Astrocyte of the spinal cord (primary cell): ENCODE data around the gene DNAL1.
A peak's percentile ranks its signal among the peaks of the same experiment; 100 is the strongest.

Experiments used
- DNase-seq: peaks from one replicate; pipeline ENCODE4 v3.0.0; 2011; ENCODE audit warnings: low read depth, low spot score
- H3K4me3 ChIP-seq: 2 replicates; pipeline ENCODE4 v1.5.1; 2011; ENCODE audit warnings: low read depth, mild to moderate bottlenecking, low read length, moderate library complexity
- CTCF ChIP-seq: IDR thresholded peaks from 2 replicates; pipeline ENCODE4 v1.5.1; 2012; ENCODE audit warnings: low read depth, mild to moderate bottlenecking, low read length, inconsistent platforms
- in situ Hi-C: cut with HindIII; loops from 2 replicates; pipeline ENCODE4 v1.10.0; 2017; ENCODE audit warnings: low sequenced_read_pairs

Gene DNAL1

GRCh38 chr14:73612339-73613045 lies 32.3 kb upstream of the DNAL1 start, which contains the start of gene ACOT6:
ACOT6 (plus strand) TSS chr14:73612517; CDS start chr14:73612572, 55 bp downstream.
- peak; percentile 74 for DNase-seq
- in situ Hi-C loops, result no loop called here
- peak within 1 kb of the TSS; percentile 48 for H3K4me3 ChIP-seq
- no peak for TF ChIP-seq CTCF

- TF ChIP-seq CTCF, result no peak
- peak overlapping the region; percentile 48 for H3K4me3 ChIP-seq
- no peak for DNase-seq
- in situ Hi-C loops, result no loop called here
These were observed 31.8 kb upstream of the DNAL1 start for GRCh38 chr14:73613046-73613383.

- in situ Hi-C loops, result no loop called here
- no peak for TF ChIP-seq CTCF
- no peak for DNase-seq
- no peak overlapping the region for H3K4me3 ChIP-seq
These were observed 31.3 kb upstream of the DNAL1 start for GRCh38 chr14:73613419-73613963.

GRCh38 chr14:73616831-73617230 lies 28.0 kb upstream of the DNAL1 start:
- H3K4me3 ChIP-seq, result no peak overlapping the region
- DNase-seq, result no peak
- in situ Hi-C loops, result no loop called here
- TF ChIP-seq CTCF, result no peak

DNA sequence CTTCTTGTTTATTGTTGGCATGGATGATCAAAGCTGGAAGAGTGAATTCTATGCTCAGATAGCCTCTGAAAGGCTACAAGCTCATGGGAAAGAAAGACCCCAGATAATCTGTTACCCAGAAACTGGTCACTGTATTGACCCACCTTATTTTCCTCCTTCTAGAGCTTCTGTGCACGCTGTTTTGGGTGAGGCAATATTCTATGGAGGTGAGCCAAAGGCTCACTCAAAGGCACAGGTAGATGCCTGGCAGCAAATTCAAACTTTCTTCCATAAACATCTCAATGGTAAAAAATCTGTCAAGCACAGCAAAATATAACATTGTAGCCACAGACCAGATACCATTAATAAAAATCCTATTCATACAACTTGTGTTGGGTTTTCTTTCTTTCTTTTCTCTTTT lies 25.3 kb upstream of the DNAL1 start:
- in situ Hi-C loops, result no loop called here
- no peak for TF ChIP-seq CTCF
- DNase-seq, result no peak
- H3K4me3 ChIP-seq, result no peak overlapping the region

DNA sequence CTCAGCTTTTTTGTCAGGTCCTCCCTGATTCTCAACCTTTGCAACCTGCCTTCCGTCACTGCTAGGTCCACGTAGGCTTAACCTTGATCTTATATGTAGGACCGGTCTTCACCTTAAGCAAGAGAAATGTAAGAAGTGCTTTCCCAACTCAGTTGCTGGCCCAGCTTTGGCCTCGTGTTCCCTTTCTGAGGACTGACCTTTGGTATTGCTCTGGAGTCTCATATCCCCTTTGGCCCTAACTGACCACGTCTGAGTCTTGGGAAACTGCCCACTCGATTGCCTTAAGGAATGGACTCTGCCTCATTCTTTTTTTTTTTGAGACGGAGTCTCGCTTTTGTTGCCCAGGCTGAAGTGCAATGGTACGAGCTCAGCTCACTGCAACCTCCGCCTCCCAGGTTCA lies 24.5 kb upstream of the DNAL1 start:
- in situ Hi-C loops, result no loop called here
- no peak overlapping the region for H3K4me3 ChIP-seq
- no peak for DNase-seq
- no peak for TF ChIP-seq CTCF
